Effector CD8-positive, alpha-beta T cell (primary cell): ENCODE measurements around the gene ATP6V1G2.
A peak's percentile ranks its signal among the peaks of the same experiment; 100 is the strongest.

Experiments
- DNase-seq: peaks from one replicate; lab custom pipeline; 2025; lab: John Stamatoyannopoulos, UW

The ATP6V1G2 gene

GRCh38 chr6:31547727-31548543 is 1.5 kb upstream of the ATP6V1G2 start:
- no peak for DNase-seq

- peak; percentile 80 for DNase-seq
Observed at GRCh38 chr6:31546958-31547726, 734 bp upstream of the ATP6V1G2 start, which contains the start of gene NFKBIL1. Gene NFKBIL1, plus strand, starts transcription at chr6:31547608. Its CDS starts 87 bp downstream, at chr6:31547695.

GRCh38 chr6:31545291-31545690 is 1.1 kb downstream of the ATP6V1G2 start:
- no peak for DNase-seq

DNA sequence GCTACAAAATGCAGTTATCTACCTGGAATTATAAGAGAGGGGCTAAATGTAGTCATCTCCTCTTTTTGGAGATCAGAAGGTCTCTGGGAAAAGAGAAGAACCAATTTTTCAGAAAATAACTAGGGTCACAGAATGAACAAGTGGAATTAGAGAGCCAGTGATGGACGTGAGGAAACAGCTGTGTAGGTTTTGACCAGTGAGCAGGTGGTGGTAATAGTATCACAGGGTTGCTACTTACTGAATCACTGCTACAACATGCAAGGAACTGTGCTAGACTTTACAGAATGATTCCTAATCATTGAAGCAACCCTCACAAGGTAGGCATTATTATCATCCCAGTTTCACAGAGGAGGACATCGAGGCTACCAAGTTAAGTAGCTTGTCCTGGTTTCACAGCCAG is 1.7 kb downstream of the ATP6V1G2 start:
- DNase-seq, result no peak

DNA sequence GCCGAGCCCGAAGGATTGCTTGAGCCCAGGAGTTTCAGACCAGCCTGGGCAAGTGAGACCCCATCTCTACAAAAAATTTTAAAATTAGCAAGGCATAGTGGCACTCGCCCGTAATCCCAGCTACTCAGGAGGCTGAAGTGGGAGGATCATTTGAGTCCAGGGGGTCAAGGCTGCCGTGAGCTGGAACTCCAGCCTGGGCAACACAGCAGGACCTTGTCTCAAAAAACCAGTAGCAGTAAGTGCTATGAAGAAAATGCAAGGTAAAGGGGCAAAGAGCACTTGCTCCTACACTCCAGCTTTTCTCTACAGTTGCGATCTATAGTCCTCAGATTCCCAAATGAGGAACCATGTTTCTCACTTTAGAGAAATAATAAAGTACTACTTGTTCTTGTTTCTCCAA is 2.8 kb downstream of the ATP6V1G2 start:
- DNase-seq, result no peak

DNA sequence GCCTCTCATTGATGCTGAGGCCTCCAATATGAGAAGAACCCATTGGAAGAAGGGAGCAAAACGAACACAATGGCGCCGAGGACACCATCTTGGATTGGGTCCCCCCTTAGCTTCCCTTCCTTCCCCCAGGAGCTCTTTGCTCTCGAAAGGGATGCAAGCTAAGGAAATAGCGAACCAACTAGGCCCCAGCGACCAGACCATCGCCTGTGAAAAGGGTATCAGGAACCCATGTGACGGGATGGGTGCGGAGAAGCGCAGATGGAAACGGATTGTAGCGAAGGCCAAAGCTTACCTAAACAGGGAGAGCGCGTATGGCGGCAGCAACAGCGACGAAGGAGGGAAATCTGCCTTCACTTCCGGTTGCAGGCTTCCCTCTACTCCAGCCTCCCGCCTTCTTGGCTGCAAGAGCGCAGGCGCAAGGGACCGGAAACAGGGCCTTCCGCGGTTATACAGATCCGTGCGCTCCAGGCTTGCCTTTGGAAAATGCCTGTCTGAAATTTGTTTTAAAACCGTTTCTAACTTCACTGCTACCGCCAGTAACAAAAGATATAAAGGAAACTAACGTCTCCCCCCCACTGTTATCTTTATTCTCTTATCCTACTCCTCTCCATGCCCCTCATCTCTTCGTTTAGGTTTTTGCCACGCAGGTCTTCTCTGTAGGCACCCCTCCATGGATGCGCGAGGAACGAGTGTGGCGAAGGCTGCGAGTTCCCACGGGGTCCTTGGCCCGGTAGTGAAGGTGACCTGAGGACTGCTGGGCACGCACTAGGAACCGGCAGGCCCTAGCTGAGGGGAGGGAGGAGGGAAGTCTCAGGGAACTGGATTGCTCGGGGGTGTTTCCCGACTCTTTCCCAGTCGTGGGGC is 4.5 kb downstream of the ATP6V1G2 start, which contains the start of gene DDX39B:
TSS of gene DDX39B (minus strand) at position 346 of the 864 bp plus-strand sequence. CDS start 1,471 bp downstream, outside the sequence.
- peak; percentile 88 for DNase-seq

- DNase-seq, result peak; percentile 37
Observed at GRCh38 chr6:31541059-31541657, 5.2 kb downstream of the ATP6V1G2 start.

- no peak for DNase-seq
Observed at GRCh38 chr6:31540640-31541039, 5.8 kb downstream of the ATP6V1G2 start.

DNA sequence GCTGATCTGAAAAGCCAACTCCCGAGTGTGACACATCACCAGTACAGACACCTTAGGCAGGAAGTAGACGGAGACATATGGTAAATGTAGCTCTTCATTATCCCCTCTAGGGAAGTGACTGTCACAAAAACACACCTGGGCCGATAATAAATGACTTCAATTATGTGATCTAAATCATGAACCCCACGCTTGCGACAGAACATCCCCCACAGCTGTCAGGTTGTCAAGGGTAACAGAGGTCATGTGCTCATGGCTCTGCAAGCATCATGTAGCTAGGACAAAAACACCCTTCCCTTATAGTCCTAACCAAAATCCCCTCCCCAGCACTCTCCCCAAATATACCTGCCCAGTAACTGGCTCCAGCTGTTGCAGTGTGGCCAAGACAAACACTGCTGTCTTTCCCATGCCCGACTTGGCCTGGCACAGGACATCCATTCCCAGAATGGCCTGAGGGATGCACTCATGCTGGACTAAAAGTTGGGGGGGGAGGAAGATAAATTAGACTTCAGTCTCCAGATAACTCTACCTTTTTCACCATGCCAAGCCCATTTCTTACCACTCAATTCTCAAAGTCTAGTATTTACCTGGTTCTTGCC is 7.5 kb downstream of the ATP6V1G2 start:
- DNase-seq, result no peak

DNA sequence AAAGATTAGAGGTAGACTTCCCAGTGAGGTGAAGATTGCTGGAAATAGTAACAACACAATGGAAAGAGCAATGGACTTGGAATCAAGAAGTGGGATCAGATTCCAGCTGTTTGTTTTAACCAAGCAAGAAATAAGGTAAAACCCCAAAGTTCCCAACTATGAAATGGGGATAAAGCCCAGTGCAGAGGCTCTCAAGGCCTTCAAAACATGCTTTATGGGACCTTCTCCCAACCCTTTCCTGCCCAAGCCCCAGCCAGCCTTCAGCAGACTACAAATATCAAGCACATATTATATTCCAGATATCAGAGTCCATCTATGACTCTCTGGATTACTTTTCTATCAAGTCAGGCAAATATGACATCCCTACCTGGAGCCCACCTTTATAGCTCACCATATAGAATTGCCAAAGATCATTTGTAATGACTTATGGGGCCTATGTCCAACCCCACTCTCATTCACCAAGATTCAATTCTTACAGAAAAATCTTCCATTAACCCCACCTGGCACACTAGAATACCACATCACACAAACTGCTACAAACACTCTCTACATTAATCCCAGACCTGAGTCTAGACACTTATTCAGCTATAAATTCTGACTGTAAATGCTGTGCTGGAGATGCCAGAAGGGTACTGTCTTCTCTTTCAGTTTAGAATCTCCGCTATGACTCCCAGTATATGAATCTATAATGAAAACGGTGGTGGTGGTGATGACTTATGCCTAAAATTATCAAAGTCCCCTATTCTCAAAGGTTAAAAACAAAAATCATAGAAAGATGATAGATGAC is 10.7 kb downstream of the ATP6V1G2 start:
- no peak for DNase-seq

DNA sequence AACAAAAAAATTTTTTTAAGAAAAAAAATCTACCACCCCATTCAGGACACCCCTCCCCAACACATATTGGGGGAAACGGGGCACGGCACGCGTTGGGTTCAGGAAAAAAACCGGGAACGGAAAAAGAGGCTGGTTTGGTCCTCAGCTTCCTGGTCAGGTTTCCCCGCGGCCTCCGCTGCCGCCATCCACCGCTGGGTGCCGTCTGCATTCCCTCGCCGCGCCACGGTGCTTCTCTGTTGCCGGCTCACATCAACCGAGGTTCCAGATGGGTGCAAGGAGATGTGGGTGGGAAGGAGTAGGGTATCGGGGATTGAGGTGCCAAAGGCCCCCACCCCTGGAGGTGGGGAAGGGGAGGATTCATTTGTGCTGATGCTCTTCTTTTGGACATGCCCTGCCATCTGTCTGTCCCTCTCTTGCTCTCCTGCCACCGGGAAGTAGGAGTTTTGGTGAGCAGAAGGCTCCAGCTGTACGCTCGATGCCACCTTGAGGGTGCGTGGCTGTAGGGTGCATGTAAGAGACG is 11.8 kb downstream of the ATP6V1G2 start:
- DNase-seq, result no peak

DNA sequence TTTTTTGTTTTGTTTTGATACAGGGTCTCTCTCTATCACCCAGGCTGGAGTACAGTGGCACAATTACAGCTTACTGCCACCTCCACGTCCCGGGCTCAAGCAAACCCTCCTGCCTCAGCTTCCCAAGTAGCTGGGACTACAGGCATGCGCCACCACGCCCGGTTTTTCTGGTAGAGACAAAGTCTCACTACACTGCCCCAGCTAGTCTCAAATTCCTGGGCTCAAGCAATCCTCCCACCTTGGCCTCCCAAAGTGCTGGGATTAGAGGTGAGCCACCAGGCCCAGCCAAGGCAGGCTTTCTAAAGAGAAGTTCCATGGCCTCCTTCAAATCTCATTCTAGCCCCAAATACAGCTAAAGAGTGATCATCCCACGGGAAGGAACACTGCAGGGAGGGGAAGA is 12.4 kb downstream of the ATP6V1G2 start:
- no peak for DNase-seq

GRCh38 chr6:31533455-31533841 is 13.0 kb downstream of the ATP6V1G2 start:
- DNase-seq, result no peak

GRCh38 chr6:31532644-31533454 is 13.6 kb downstream of the ATP6V1G2 start:
- DNase-seq, result no peak

DNA sequence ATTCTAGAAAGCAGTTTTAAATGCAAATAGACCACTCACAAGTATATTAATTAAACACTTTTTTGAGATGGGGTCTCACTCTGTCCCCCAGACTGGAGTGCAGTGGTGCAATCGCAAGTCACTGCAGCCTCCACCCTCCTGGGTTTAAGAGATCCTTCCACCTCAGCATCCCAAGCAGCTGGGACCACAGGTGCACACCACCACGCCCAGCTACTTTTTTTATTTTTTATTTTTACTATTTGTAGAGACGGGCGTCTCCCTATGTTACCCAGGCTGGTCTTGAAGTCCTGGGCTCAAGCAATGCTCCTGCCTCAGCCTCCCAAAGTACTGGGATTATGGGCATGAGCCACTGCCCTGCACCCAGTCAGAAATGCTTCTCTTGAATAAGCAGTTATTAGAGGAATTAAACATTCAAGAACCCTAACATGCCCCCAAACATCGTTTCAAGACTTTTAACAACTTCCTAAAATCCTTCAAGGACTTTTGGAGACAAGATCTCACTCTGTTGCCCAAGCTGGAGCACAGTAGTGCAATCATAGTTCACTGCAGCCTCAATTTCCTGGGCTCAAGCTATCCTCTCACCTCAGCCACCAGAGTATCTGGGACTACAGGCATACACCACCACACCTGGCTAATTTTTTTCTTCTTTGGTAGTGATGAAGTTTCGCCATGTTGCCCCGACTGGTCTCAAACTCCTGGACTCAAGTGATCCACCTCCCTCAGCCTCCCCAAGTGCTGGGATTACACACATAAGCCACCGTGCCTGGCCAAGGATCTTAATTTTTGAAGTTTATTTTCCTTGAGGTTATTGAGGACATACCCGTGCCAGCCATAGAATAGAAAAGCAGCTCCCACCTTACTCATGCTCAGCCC is 14.4 kb downstream of the ATP6V1G2 start:
- no peak for DNase-seq

DNA sequence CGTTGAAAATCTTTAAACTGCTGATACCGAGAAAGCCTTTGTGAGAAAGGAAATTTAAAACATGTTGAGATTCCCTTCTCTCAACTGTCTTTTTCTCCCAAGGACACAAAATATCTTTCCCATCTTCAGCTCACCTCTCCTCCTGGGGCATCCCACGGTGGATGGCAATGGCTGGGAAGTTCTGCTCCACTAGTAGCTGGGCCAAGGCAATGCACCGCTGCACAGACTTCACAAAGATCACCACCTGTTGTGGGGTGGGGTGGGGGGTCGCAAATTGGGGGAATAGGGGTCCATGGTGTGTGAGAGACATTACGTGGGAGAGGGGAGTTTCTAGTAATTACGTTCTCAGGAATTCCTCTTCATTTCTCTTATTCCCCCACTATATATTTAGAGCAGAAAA is 15.2 kb downstream of the ATP6V1G2 start:
- DNase-seq, result no peak

GRCh38 chr6:31530659-31531058 is 15.7 kb downstream of the ATP6V1G2 start:
- DNase-seq, result no peak
